Measurements from ENCODE around the gene RPS6KL1. TPM values are rescaled to one million over a fixed set of nuclear protein-coding genes. Genes with fewer than 3 reads are reported as not detected.

RPS6KL1 gene
- total RNA-seq, 1 donor from 2014 or later, result 5.8 TPM

DNA sequence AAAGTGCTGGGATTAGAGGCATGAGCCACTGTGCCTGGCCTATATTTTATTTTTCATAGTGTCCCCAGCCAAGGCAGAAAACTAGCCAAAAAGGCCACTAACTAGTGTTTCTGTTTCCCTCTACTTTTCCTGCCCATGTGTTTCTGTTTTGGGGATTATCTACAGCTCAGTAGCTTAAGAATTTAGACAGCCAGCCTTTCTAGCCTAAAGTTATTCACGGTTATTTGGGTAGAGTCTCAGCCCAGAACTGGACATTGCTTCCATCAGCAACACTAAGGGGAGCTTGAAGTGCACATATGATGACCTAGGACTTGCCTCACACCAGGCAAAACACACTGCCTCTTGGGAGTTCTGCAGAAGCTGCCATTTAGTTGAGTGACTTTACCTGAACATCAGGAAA lies 65.0 kb downstream of the RPS6KL1 start:
- Mint-ChIP-seq H3K27ac (ENCODE audit: unreplicated experiment) (no peak overlapping the region), H3K27me3 (ENCODE audit: low read depth) (no peaks in the 10 kb centered on the region), H3K36me3 (ENCODE audit: low read depth) (no peaks in the 10 kb centered on the region), H3K4me3 (ENCODE audit: unreplicated experiment) (no peak overlapping the region), H3K4me1 (ENCODE audit: low read depth) (peaks cover 15% of the 10 kb centered on the region), H3K9me3 (ENCODE audit: low read depth) (no peaks in the 10 kb centered on the region)
- DNase-seq (ENCODE audit: low spot score), result no peak
- TF ChIP-seq, protein P1, sequence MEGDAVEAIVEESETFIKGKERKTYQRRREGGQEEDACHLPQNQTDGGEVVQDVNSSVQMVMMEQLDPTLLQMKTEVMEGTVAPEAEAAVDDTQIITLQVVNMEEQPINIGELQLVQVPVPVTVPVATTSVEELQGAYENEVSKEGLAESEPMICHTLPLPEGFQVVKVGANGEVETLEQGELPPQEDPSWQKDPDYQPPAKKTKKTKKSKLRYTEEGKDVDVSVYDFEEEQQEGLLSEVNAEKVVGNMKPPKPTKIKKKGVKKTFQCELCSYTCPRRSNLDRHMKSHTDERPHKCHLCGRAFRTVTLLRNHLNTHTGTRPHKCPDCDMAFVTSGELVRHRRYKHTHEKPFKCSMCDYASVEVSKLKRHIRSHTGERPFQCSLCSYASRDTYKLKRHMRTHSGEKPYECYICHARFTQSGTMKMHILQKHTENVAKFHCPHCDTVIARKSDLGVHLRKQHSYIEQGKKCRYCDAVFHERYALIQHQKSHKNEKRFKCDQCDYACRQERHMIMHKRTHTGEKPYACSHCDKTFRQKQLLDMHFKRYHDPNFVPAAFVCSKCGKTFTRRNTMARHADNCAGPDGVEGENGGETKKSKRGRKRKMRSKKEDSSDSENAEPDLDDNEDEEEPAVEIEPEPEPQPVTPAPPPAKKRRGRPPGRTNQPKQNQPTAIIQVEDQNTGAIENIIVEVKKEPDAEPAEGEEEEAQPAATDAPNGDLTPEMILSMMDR (IDR thresholded peaks at IDR 0.05), result no peak

DNA sequence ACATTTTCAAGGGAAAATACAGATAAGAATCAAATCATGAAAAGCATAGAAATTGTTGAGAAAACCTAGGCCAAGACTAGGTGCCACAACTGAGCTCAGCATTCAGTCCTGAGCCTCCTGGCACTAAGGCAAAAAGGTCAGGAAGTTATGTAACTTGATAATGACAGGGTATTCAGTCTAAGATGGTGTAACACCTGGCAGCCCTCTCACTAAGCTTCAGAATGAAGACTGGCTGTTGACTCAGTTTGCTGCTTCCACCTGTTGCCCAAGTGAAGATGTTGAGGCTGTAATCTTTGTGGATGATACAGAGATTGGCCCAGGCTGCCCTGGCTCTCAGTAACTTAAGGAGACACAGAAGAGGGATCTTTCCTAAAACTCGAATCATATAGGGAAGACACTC lies 66.7 kb downstream of the RPS6KL1 start:
- no peak overlapping the region for H3K27ac Mint-ChIP-seq (ENCODE audit: unreplicated experiment)
- TF ChIP-seq, protein P1 (IDR thresholded peaks at IDR 0.05), result no peak
- no peaks in the 10 kb centered on the region for H3K9me3 Mint-ChIP-seq (ENCODE audit: low read depth)

DNA sequence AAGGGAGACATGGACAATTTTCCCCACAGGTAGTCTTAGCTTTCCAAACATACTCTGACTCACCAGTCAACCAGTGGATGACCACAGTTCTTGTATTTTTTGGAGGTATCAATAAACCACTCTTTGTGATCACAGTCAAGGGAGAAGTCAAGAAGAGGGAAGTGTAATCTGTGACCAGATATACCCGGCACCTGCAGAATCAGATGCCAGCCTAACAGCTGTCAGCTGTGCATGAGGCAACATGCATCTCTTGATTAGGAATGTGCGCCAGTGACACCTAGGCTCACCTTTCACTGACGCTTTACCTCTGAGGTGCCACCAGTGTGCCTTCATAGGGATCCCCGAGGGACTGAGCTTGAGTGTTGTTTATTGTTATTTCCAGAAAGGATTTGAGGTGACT lies 67.1 kb downstream of the RPS6KL1 start:
- no peak for DNase-seq (ENCODE audit: low spot score)
- H3K27me3 Mint-ChIP-seq (ENCODE audit: low read depth), result no peaks in the 10 kb centered on the region
- no peak overlapping the region for H3K27ac Mint-ChIP-seq (ENCODE audit: unreplicated experiment)
- no peaks in the 10 kb centered on the region for H3K36me3 Mint-ChIP-seq (ENCODE audit: low read depth)
- H3K4me1 Mint-ChIP-seq (ENCODE audit: low read depth), result peaks cover 23% of the 10 kb centered on the region
- TF ChIP-seq, protein P1 (IDR thresholded peaks at IDR 0.05), result no peak
- H3K9me3 Mint-ChIP-seq (ENCODE audit: low read depth), result no peaks in the 10 kb centered on the region
- no peak overlapping the region for H3K4me3 Mint-ChIP-seq (ENCODE audit: unreplicated experiment)

More for the DNA sequence above, 66.7 kb downstream of the RPS6KL1 start:
- peaks cover 23% of the 10 kb centered on the region for H3K4me1 Mint-ChIP-seq (ENCODE audit: low read depth)
- DNase-seq (ENCODE audit: low spot score), result no peak
- no peak overlapping the region for H3K4me3 Mint-ChIP-seq (ENCODE audit: unreplicated experiment)
- H3K36me3 Mint-ChIP-seq (ENCODE audit: low read depth), result no peaks in the 10 kb centered on the region
- H3K27me3 Mint-ChIP-seq (ENCODE audit: low read depth), result no peaks in the 10 kb centered on the region

DNA sequence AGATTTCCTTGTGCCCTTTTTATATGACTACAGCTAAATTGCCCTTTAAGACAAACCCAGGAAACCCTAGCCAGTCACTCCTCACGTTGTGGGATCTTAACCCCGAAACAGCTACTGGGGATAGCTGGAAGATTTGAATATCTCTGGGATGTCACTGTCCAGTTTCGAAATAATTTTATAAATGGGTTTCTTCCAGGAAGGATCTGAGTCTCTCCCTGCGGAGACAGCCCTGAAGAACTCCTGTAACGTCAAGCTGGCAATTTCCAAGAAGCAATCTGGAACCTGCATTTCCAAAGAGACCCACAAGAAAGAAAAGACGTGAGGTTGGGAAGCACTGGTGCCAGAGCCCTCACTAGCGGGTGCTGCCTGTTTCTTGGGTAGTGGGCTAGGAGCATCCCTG lies 68.0 kb downstream of the RPS6KL1 start:
- no peak overlapping the region for H3K4me3 Mint-ChIP-seq (ENCODE audit: unreplicated experiment)
- TF ChIP-seq, protein P1 (IDR thresholded peaks at IDR 0.05), result no peak
- DNase-seq (ENCODE audit: low spot score), result no peak
- H3K9me3 Mint-ChIP-seq (ENCODE audit: low read depth), result no peaks in the 10 kb centered on the region
- no peaks in the 10 kb centered on the region for H3K36me3 Mint-ChIP-seq (ENCODE audit: low read depth)
- H3K4me1 Mint-ChIP-seq (ENCODE audit: low read depth), result peaks cover 14% of the 10 kb centered on the region
- H3K27ac Mint-ChIP-seq (ENCODE audit: unreplicated experiment), result no peak overlapping the region
- no peaks in the 10 kb centered on the region for H3K27me3 Mint-ChIP-seq (ENCODE audit: low read depth)

Other genes with a start within 250 kb of the RPS6KL1 start
- gene AREL1, start 210.2 kb downstream of the RPS6KL1 start, total RNA-seq, result 34.7 to 50.2 TPM (median 35.9 TPM) in 3 replicates
- 51.7 to 67.7 TPM (median 52.9 TPM) in 3 replicates for gene FCF1, start 210.1 kb downstream of the RPS6KL1 start, total RNA-seq
- 51.3 to 85.0 TPM (median 51.8 TPM) in 3 replicates for gene YLPM1, start 159.9 kb downstream of the RPS6KL1 start, total RNA-seq
- not detected in 3 replicates for gene PROX2, start 47.1 kb downstream of the RPS6KL1 start, total RNA-seq
- gene DLST, start 41.3 kb downstream of the RPS6KL1 start, total RNA-seq, result 70.4 to 78.0 TPM (median 74.5 TPM) in 3 replicates
- 2.0 to 3.2 TPM (median 2.3 TPM) in 3 replicates for gene PGF, start 32.3 kb upstream of the RPS6KL1 start, total RNA-seq
- 35.7 to 38.4 TPM (median 37.1 TPM) in 3 replicates for gene EIF2B2, start 79.7 kb upstream of the RPS6KL1 start, total RNA-seq
- 18.7 to 21.3 TPM (median 21.2 TPM) in 3 replicates for gene MLH3, start 128.2 kb upstream of the RPS6KL1 start, total RNA-seq
- gene ACYP1, start 140.8 kb upstream of the RPS6KL1 start, total RNA-seq, result 4.2 to 11.7 TPM (median 6.8 TPM) in 3 replicates
- 0.31 to 0.62 TPM (median 0.48 TPM) in 3 replicates for gene ZC2HC1C, start 146.4 kb upstream of the RPS6KL1 start, total RNA-seq
- 63.3 to 109 TPM (median 65.4 TPM) in 3 replicates for gene NEK9, start 203.8 kb upstream of the RPS6KL1 start, total RNA-seq

All from chondrocyte (in vitro differentiated cells).